HT1080 (cell line): ENCODE measurements around the gene CRYGN. TPM values are rescaled to one million over a fixed set of nuclear protein-coding genes. Genes with fewer than 3 reads are reported as not detected.
A peak's percentile ranks its signal among the peaks of the same experiment; 100 is the strongest.

Experiments used
- DNase-seq: peaks from one replicate; pipeline ENCODE4 v3.0.0-alpha.2; 2015; ENCODE audit warnings: low read depth
- total RNA-seq: library from RNA; depleted of rRNA; stranded (reverse); fragments of >200 nt; shearing (Covaris generic); gene quantifications from 2 replicates; pipeline ENCODE4 v1.2.3, GENCODE V29; 2014

CRYGN gene
- total RNA-seq, 1 experiment from 2014 or later = not detected

- DNase-seq = no peak
Measured at GRCh38 chr7:151460474-151460855, 20.5 kb upstream of the CRYGN start.

GRCh38 chr7:151459726-151460473 is 20.0 kb upstream of the CRYGN start:
- DNase-seq = peak; percentile 72

- DNase-seq = no peak
Measured at GRCh38 chr7:151457534-151457933, 17.6 kb upstream of the CRYGN start.

DNA sequence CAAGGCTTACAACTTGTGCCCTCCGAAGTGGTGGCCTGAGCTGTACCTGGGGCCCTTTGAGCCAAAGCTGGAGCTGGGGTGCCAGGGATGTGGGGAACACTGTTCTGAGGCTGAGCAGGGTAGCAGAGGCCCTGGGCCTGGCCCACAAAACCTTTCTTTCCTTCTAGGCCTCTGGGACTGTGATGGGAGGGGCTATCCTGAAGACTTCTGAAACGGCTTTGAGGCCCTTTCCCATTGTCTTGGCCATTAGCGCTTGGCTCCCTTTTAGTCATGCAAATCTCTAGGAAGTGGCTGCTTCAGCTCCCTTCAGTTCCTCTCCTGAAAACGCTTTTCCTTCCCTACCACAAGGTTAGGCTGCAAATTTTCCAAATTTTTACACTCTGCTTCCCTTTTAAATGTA is 16.8 kb upstream of the CRYGN start:
- no peak for DNase-seq

DNA sequence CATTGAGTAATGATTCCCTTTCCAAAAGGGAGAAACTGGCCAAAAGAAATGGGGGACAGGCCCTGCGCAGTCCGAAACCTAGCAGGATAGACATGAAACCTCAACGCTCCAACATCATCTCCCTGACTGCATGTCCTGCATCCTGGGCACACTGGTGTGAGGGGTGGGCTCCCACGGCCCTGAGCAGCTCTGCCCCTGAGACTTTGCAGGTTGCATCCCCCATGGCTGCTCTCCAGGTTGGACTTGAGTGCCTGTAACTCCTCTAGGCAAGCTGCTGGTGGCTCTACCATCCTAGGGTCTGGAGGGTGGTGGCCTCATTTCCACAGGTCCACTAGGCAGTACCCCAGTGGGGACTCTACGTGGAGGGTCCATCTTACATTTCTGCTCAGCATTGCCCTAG is 16.3 kb upstream of the CRYGN start:
- no peak for DNase-seq

DNA sequence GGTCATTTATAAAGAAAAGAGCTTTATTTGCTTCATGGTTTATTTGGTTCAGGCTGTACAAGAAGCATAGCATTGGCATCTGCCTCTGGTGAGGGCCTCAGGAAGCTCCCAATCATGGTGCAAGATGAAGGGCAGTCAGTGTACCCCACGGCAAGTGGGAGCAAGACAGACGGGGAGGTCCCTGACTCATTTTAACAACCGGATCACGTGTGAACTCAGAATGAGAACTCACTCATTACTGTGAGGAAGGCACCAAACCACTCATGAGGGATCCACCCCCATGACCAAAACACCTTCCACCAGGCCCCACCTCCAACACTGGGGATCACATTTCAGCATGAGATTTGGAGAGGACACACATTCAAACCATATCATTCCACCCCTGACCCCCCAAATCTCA is 15.7 kb upstream of the CRYGN start:
- no peak for DNase-seq

DNA sequence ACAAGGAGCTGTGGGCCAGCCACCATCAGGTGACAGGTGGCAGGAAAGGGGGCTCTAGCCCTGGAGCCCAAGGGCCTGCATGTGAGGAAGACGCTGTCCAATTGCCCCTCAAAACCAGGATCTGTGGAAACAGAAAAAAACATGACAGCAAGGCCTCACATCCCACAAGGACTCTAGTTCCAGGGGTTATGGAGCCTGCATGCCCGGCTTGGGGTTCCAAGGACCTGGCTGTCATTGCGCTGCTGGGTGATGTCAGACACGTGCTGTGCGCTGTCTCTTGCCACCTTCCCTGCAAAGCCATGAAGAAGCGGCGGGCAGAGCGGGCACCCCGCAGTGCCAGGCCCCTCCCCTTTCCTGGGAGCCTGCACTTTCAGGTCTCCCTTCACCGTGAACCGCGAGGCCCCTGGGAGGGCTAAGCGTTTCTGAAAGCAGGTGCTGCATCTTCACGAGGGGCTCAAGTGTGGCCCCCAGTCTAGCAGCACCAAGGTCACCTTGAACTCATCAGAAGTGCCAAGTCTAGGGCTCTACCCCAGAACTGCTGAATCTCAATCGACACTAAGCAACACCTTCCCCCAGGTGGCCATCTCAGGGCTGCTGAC is 15.1 kb upstream of the CRYGN start:
- DNase-seq = no peak

DNA sequence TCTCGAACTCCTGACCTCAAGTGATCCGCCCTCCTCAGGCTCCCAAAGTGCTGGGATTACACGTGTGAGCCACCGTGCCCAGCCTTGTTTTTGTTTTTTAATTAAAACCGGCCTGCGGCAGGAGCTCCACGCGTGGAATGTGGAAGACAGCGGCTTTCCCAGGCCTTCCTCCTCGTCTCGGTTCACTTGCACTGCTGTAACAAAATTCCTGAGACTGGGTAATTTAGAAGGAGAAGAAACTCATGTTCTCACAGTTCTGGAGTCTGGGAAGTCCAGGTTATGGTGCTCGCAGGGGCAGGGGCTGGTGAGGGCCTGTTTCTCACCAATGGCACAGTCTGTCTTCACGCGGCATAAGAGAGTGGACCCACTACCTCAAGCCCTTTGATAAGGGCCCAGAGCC is 14.4 kb upstream of the CRYGN start:
- DNase-seq = no peak

GRCh38 chr7:151453326-151453791 is 13.4 kb upstream of the CRYGN start:
- no peak for DNase-seq

DNA sequence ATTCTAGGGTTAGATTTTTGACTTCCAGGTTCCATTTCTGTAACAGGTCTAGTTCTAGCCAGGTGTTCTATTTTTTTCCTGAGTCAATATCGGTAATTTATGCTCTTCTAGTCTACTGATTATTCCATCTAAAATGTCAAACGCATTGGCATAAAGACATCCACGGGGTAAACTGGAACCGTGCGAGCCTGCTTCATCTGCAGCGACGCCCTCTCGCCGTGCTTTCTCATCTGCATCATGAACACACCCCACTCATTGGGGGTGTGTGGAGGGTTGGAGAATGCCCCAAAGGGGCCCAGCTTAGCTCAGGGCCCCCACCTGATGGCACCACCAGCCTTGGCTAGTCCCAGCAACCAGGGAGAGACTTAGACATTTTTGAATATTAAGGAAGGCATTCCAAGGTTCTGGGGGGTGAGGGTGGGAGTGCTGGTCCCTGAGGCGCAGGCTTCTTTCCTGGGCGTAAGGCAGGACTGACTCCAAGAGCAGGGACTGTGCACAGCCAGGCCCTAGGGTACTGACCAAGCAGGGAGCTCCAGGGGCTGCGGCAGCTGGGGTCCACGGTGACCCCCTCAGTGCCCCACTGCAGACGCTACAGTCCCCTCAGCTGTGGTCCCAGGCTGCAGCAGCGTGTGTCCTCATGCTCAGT is 12.9 kb upstream of the CRYGN start:
- no peak for DNase-seq

- no peak for DNase-seq
Measured at GRCh38 chr7:151451626-151452571, 12.0 kb upstream of the CRYGN start.

DNA sequence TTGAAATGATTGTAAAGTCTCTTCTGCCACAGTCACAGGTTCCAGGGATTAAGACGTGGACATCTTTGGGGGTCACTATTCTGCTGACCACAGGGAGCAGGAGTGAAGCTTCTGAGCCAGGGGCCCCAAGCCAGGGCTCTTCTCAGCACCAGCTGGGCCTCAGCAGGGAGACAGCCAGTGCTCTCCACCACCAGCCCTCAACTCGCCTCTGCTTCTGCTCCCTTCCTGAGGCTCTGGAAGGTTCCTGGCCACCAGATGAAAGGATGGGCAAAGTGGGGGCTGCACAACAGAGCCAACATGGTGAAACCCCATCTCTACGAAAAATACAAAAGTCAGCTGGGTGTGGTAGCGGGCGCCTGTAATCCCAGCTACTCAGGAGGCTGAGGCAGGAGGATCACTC is 11.2 kb upstream of the CRYGN start:
- no peak for DNase-seq

DNA sequence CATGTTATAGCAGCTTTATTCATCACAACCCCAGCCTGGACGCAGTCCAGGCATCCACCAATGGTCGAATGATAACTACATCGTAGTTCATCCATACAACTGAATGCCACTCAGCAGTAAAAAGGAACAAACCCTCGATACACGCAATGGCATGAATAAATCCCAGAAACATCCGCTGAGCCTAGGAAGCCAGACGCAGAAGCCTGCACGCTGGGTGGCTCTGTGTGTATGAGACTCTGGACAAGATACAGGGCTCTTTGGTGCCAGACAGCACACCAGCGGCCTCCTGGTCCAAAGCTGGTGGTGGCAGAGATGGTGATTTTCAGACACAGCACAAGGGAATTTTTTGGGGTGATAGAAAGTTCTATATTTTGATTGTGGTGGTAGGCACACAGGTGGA is 10.0 kb upstream of the CRYGN start:
- no peak for DNase-seq

DNA sequence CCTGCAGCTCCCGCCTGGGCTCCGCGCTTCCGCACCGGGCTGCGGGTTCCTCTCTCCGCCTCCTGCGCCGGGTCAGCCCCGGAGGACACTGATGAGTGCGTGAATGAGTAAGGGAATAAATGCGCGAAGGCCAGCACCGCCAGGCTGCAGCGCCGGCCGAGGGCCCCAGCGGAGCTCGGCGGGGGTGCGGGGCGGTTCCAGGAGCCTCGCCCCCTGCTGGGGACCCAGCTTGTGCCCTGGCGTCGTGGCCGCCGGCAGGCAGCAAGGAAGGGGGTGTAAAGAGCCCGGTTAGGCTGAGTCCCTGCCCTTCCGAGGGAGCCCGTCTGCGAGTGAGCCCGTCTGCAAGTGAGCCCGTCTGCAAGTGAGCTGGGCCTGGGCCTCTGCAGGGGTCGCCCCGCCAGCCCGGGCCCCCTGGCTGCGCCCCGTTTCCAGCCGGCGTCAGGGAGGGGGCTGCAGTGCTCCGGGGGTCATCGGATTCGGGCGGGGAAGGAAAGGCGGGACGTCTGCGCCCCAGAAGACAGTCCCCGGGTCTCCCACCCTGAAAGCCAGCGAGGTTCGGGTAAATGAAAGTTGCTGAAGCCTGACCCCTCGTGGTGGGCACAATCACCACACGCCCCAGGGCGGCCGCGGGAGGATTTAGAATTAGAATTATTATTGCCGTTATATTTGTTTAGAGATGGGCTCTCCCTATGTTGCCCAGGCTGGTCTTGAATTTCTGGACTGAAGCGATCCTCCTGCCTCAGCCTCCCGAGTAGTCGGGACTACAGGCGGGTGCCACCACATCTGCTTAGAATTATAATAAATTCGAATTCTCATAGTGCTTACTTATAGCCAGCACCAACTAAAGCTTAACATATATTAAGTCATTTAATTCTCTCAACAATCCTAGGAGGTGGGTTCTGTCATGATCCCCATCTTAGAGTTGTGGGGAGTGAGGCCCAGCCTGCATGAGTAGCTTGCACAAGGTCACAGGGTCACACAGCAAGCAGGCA is 8.6 kb upstream of the CRYGN start:
- DNase-seq = peak; percentile 23

- DNase-seq = no peak
Measured at GRCh38 chr7:151447901-151448260, 7.9 kb upstream of the CRYGN start.

GRCh38 chr7:151447312-151447711 is 7.4 kb upstream of the CRYGN start:
- no peak for DNase-seq

DNA sequence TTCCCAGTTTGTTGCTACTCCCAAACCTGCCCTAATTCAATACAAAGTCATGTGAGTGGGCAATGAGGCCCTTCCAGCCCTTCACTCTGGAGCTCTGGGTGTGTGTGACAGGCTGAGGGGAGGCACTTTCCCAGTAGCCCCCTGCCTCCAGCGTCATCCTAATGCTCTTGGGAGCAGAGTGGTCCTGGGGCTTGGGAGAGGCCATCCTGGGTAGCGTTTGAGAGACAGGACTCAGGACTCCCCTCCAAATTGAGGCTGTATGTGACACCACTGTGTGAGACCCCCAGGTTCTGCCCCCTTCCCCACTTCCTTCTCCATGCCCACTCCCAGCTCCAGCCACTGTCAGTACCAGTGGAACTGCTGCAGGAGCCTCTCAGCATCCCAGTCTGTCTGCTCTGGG is 6.5 kb upstream of the CRYGN start:
- no peak for DNase-seq

DNA sequence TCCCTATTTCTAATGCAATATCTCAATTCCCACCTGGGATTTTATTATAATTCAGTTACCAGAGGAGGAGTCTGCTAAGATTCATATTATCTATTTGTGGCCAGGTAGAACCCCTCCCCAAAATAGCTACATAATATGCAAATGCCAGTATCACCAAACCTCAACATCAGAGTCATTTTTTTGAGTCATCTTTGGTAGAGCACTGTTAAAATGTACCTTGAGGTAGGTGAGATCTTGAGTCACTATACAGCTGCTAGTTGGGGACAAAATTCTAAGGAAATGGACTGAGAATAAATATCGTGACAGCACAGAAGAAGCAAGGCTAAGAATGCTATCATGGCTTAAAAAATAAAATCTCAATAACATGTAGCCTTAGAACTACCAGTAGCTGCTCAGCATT is 4.7 kb upstream of the CRYGN start:
- no peak for DNase-seq

- DNase-seq = no peak
Measured at GRCh38 chr7:151442776-151443496, 3.0 kb upstream of the CRYGN start.
